Parathyroid adenoma (tissue), 2 donors: ENCODE measurements around the gene FANCE.

ENCODE experiments used
- H2AFZ ChIP-seq: fragments of 300-600 bp; sonication (generic); one replicate; pipeline ENCODE4 v1.7.0; 2017; ENCODE audit warnings: antibody characterized with exemption, mild to moderate bottlenecking
- H3K27ac ChIP-seq: fragments of 300-600 bp; sonication (generic); one replicate; pipeline ENCODE4 v1.7.0; 2017
- H3K27me3 ChIP-seq: fragments of 300-600 bp; sonication (generic); one replicate; pipeline ENCODE4 v1.7.0; 2017; ENCODE audit warnings: low read length; ENCODE audit not compliant: control insufficient read depth, insufficient read depth
- H3K36me3 ChIP-seq: fragments of 300-600 bp; sonication (generic); one replicate; pipeline ENCODE4 v1.7.0; 2017; ENCODE audit warnings: low read length; ENCODE audit not compliant: control insufficient read depth, insufficient read depth
- H3K4me1 ChIP-seq: fragments of 300-600 bp; sonication (generic); one replicate; pipeline ENCODE4 v1.7.0; 2017; ENCODE audit warnings: control low read depth
- H3K4me2 ChIP-seq: fragments of 300-600 bp; sonication (generic); one replicate; pipeline ENCODE4 v1.7.0; 2017; ENCODE audit warnings: low read length
- H3K4me3 ChIP-seq: fragments of 300-600 bp; sonication (generic); one replicate; pipeline ENCODE4 v1.7.0; 2017; ENCODE audit warnings: low read depth, low read length
- H3K79me2 ChIP-seq: fragments of 300-600 bp; sonication (generic); one replicate; pipeline ENCODE4 v1.7.0; 2017; ENCODE audit warnings: control low read depth
- H3K9ac ChIP-seq: fragments of 300-600 bp; sonication (generic); one replicate; pipeline ENCODE4 v1.7.0; 2017; ENCODE audit warnings: mild to moderate bottlenecking
- H3K9me3 ChIP-seq: fragments of 300-600 bp; sonication (generic); one replicate; pipeline ENCODE4 v1.7.0; 2017; ENCODE audit warnings: low read length; ENCODE audit not compliant: control insufficient read depth
- TF ChIP-seq, protein P1 (sequence below): fragments of 300-600 bp; sonication (generic); IDR thresholded peaks from one replicate; pipeline ENCODE4 v1.7.0; 2017; ENCODE audit warnings: antibody characterized with exemption, mild to moderate bottlenecking
- donor health status: primary hyperparathyroidism.

The FANCE gene

DNA sequence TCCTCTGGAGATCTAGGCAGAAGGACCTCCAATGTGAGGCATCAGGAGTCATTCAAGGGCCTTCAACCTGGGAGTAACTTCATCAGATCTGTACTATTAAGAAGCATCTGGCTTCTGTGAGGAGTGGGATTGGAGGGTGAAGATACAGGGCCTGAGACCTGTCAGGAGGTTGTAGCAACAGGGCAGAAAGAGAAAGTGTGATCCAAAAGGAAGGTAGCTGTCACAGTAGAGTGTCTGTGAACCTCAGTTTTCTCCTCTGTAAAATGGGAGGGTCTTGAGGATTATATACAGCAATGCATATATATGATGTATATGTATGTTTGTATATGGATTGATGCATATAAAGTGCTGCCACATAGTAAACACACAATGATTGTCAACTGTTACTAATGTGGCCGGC is 13.5 kb downstream of the FANCE start:
- no peaks in the 10 kb centered on the region for H3K36me3 ChIP-seq
- H3K27me3 ChIP-seq, result no peaks in the 10 kb centered on the region
- TF ChIP-seq, protein P1, sequence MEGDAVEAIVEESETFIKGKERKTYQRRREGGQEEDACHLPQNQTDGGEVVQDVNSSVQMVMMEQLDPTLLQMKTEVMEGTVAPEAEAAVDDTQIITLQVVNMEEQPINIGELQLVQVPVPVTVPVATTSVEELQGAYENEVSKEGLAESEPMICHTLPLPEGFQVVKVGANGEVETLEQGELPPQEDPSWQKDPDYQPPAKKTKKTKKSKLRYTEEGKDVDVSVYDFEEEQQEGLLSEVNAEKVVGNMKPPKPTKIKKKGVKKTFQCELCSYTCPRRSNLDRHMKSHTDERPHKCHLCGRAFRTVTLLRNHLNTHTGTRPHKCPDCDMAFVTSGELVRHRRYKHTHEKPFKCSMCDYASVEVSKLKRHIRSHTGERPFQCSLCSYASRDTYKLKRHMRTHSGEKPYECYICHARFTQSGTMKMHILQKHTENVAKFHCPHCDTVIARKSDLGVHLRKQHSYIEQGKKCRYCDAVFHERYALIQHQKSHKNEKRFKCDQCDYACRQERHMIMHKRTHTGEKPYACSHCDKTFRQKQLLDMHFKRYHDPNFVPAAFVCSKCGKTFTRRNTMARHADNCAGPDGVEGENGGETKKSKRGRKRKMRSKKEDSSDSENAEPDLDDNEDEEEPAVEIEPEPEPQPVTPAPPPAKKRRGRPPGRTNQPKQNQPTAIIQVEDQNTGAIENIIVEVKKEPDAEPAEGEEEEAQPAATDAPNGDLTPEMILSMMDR, result no peak
- H2AFZ ChIP-seq, result no peak overlapping the region
- H3K79me2 ChIP-seq, result no peaks in the 10 kb centered on the region
- H3K9ac ChIP-seq, result no peak overlapping the region
- peaks cover 15% of the 10 kb centered on the region for H3K4me1 ChIP-seq
- no peak overlapping the region for H3K4me3 ChIP-seq
- no peak overlapping the region for H3K27ac ChIP-seq
- no peak overlapping the region for H3K4me2 ChIP-seq
- H3K9me3 ChIP-seq, result no peaks in the 10 kb centered on the region

DNA sequence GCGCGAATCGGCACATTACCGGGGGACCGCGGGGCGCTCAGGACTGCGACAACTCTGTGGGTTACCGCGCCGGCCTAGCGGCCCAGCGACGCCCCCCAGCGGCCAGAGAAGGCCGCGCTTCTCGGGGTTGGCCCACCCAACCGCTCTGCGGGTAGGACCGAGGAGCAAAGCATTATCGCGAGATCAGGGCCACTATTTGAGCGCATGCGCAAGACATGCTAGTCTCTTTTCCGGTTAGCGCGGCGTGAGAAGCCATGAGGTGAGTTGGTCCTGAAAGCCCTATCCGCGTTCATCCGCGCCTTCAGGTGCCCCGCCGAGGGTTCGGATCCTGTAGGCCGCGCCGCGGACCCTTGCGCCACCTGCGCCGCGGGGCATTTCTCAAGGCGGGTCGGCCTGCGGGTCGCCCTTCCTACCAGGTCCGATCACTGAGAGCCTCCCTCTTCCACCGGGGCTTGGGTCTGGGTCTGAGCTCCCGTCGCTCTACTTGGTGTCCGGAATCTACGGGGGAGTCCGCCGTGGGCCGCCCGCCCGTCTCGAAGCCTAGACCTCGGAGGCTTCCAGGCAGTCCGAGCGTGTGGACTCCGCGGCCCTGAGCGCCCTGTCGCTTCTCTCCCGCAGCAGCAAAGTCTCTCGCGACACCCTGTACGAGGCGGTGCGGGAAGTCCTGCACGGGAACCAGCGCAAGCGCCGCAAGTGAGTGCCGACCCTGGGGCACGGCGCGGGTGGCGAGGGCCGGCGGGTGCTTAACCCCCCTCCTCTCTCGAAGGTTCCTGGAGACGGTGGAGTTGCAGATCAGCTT is 16.2 kb downstream of the FANCE start, which contains the start of gene RPL10A:
Gene RPL10A, plus strand, starts transcription at position 221 of the 799 bp plus-strand sequence. Its CDS starts 34 bp downstream, at position 255.
- H3K27me3 ChIP-seq, result no peaks in the 10 kb centered on the region
- peak within 1 kb of the TSS; percentile 83 for H3K27ac ChIP-seq
- peak within 1 kb of the TSS; percentile 77 for H3K9ac ChIP-seq
- H3K36me3 ChIP-seq, result no peaks in the 10 kb centered on the region
- no peaks in the 10 kb centered on the region for H3K79me2 ChIP-seq
- no peaks in the 10 kb centered on the region for H3K9me3 ChIP-seq
- H3K4me3 ChIP-seq, result peak within 1 kb of the TSS; percentile 97
- H3K4me1 ChIP-seq, result peaks cover 15% of the 10 kb centered on the region
- TF ChIP-seq, protein P1, result peak; percentile 96
- peak within 1 kb of the TSS; percentile 98 for H3K4me2 ChIP-seq
- peak within 1 kb of the TSS; percentile 99 for H2AFZ ChIP-seq

DNA sequence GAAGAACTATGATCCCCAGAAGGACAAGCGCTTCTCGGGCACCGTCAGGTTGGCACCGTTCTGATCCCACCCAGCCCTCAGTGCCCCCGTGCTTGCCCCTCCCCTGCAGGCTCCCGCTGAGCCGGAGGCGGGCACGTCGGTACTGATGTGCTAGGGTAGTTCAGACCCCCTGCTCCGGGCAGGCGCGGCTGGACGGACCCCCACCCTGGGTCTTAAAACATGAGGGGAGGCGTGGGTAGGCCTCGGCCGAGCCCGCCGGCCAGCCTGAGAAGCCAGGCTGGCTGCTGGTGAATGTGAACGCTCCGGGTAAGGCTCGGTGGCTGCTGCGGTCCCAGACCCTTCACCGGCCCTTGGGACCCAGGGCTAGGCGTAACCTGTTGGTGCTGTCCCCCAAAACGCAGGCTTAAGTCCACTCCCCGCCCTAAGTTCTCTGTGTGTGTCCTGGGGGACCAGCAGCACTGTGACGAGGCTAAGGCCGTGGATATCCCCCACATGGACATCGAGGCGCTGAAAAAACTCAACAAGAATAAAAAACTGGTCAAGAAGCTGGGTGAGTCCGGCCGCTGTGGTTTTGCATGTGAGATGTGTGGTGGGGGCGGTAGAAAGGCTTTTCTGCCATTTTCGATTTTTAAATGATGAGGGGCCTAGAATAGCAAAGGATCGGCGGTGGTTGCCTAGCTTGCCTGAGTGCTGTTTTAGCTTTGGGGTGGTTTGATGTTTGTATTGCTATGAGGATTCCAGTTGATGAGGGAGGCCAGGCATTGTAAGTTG is 17.0 kb downstream of the FANCE start:
- Histone ChIP-seq H3K9ac (peak overlapping the region; percentile 5), H3K4me3 (peak overlapping the region; percentile 97), H3K79me2 (no peaks in the 10 kb centered on the region), H3K27ac (peak overlapping the region; percentile 83), H3K36me3 (no peaks in the 10 kb centered on the region), H3K9me3 (no peaks in the 10 kb centered on the region), H3K27me3 (no peaks in the 10 kb centered on the region), H2AFZ (peak overlapping the region; percentile 99), H3K4me1 (peaks cover 15% of the 10 kb centered on the region), H3K4me2 (peak overlapping the region; percentile 98)
- TF ChIP-seq, protein P1, result no peak

DNA sequence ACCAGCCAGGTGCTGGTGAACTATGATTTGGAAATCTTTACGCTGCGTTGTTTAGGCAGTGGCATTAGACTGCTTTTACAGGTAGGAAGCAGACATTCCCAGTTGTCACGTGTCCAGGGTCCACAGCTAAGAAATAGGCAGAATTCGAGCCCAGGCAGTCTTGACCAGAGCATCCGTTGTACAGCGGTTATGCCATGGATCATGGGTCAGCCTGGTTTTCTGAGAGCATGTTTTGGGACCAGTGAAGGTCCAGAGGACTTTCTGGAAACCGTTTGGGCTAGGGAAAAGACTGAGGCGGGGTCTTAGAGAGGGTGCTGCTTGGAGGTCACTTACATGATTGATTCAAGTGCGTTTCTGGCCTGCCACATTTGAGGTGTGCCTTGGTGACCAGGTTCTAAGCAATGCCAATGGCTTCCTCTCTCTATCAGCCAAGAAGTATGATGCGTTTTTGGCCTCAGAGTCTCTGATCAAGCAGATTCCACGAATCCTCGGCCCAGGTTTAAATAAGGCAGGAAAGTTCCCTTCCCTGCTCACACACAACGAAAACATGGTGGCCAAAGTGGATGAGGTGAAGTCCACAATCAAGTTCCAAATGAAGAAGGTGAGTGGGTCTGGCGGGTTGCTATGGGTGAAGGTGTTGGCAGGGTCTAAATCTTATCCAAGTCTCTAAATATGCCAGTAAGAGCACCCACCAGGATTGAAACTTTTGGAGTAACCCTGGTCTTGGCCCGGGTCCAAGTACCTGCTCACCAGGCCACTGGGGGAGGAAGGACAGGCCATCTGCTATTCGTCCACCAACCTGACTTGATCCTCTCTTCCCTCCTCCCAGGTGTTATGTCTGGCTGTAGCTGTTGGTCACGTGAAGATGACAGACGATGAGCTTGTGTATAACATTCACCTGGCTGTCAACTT is 17.9 kb downstream of the FANCE start:
- no peak overlapping the region for H3K27ac ChIP-seq
- no peak overlapping the region for H2AFZ ChIP-seq
- H3K9ac ChIP-seq, result no peak overlapping the region
- TF ChIP-seq, protein P1, result no peak
- H3K4me2 ChIP-seq, result peak overlapping the region; percentile 98
- peaks cover 15% of the 10 kb centered on the region for H3K4me1 ChIP-seq
- no peaks in the 10 kb centered on the region for H3K9me3 ChIP-seq
- H3K4me3 ChIP-seq, result peak overlapping the region; percentile 97
- H3K79me2 ChIP-seq, result no peaks in the 10 kb centered on the region
- no peaks in the 10 kb centered on the region for H3K27me3 ChIP-seq
- no peaks in the 10 kb centered on the region for H3K36me3 ChIP-seq
